Sigmoid colon (tissue), 7 donors: ENCODE data around the gene SLCO2B1. TPM values are rescaled to one million over a fixed set of nuclear protein-coding genes. Genes with fewer than 3 reads are reported as not detected.

Source experiments
- DNase-seq: peaks from one replicate; pipeline ENCODE4 v3.0.0-alpha.2; 2019
- H3K27ac ChIP-seq, 4 donors: fragments of 200-600 bp; sonication (generic); one replicate each; pipeline ENCODE4 v1.5.1; 2016 to 2019; ENCODE audit warnings: mild to moderate bottlenecking in 1 of 4
- H3K27me3 ChIP-seq, 3 donors: fragments of 200-600 bp; sonication (generic); one replicate each; pipeline ENCODE4 v1.5.1; 2019; ENCODE audit warnings: mild to moderate bottlenecking in 1 of 3
- H3K36me3 ChIP-seq, 4 donors: fragments of 200-600 bp; sonication (generic); one replicate each; pipeline ENCODE4 v1.5.1; 2016 to 2019
- H3K4me1 ChIP-seq, 4 donors: fragments of 200-600 bp; sonication (generic); one replicate each; pipeline ENCODE4 v1.5.1; 2017 to 2019
- H3K4me3 ChIP-seq, 4 donors: fragments of 200-600 bp; sonication (generic); one replicate each; pipeline ENCODE4 v1.5.1; 2017 to 2019; ENCODE audit warnings: mild to moderate bottlenecking in 2 of 4, moderate library complexity in 1 of 4
- H3K9me3 ChIP-seq, 4 donors: fragments of 200-600 bp in 3 of 4; sonication (generic) in 3 of 4; one replicate each; pipeline versions ENCODE4 v1.5.1 to v1.6.1; 2013 to 2019
- EP300 ChIP-seq, 4 donors: sonication (generic); formaldehyde crosslinking; IDR thresholded peaks; one replicate each; pipeline ENCODE4 v1.6.1; 2017; ENCODE audit warnings: antibody characterized with exemption in 4 of 4
- POLR2A ChIP-seq, 2 donors: fragments of 450-650 bp; IDR thresholded peaks; one replicate each; pipeline ENCODE4 v1.6.1; 2016; ENCODE audit warnings: antibody characterized with exemption in 2 of 2, mild to moderate bottlenecking in 2 of 2, moderate library complexity in 2 of 2
- POLR2AphosphoS5 ChIP-seq, 4 donors: sonication (generic); formaldehyde crosslinking; IDR thresholded peaks; one replicate each; pipeline ENCODE4 v1.6.1; 2017; ENCODE audit warnings: antibody characterized with exemption in 4 of 4
- WGBS, 2 donors: extraction: QIAGEN DNeasy Blood & Tissue Kit; methylation state at CpG; one replicate each; pipeline ENCODE4 v1.1.7; 2013; 5-methylcytosine and 5-hydroxymethylcytosine counted together
- intact Hi-C: fragments of 100-400 bp; cut with DNase I; formaldehyde crosslinking; loops from one replicate; pipeline ENCODE4 v1.15.1; 2023
- polyA plus RNA-seq, 3 donors: library from polyadenylated mRNA; stranded (reverse); fragments of 200-250 nt; gene quantifications; one replicate each; pipeline ENCODE4 v1.2.3, GENCODE V29; 2013
- total RNA-seq, 4 donors: library from RNA; depleted of rRNA; stranded (reverse); fragments of >200 nt; gene quantifications; one replicate each; pipeline ENCODE4 v1.1.0, GENCODE V29; 2016
- TF ChIP-seq, protein P1 (sequence below), 4 experiments: fragments of 450-650 bp in 3 of 4; fragments of 200-600 bp in 1 of 4; IDR thresholded peaks; one replicate each; pipeline ENCODE4 v1.5.1; 2016 to 2019; ENCODE audit warnings: antibody characterized with exemption in 4 of 4, mild to moderate bottlenecking in 3 of 4, moderate library complexity in 2 of 4
- donor health status: healthy with polysubstance abuse.
- donor health status: Bipolar disorder and iron deficiency.
- donor health status: healthy.

The SLCO2B1 gene
- total and polyA plus RNA-seq, 7 donors, result 7.8 to 47.0 (median 29.2) TPM

DNA sequence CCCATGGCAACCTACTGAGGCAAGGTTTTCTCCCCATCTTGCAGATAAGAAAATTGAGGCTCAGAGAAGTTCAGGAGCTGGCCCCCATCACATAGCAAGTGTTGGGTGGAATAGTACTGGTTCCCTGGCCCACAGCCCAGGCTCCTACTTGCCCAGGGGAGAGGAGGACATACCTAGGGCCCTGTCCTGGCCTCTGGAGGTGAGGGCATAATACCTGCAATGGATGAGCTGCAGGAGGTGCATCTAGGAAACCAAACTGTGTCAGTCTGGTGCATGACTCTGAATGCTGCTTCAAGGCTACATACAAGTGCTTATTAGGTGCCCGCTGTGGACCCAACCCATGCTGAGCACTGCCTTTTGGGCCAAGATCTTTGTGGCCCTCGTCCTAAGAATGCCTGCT lies 49.6 kb downstream of the SLCO2B1 start:
- H3K27me3 ChIP-seq, result no peaks in the 10 kb centered on the region
- H3K9me3 ChIP-seq, result no peaks in the 10 kb centered on the region
- no peak overlapping the region for H3K4me3 ChIP-seq
- intact Hi-C loops, result no loop called here
- H3K36me3 ChIP-seq, result no peaks in the 10 kb centered on the region
- no peak overlapping the region for H3K27ac ChIP-seq
- DNase-seq, result peak; percentile 38
- WGBS, 2 donors, result 93 to 94% methylated on average over 2 of the region's 2 CpGs
- no peak for TF ChIP-seq EP300 (IDR thresholded peaks at IDR 0.05)
- TF ChIP-seq POLR2AphosphoS5 (IDR thresholded peaks at IDR 0.05), result no peak
- TF ChIP-seq, protein P1, sequence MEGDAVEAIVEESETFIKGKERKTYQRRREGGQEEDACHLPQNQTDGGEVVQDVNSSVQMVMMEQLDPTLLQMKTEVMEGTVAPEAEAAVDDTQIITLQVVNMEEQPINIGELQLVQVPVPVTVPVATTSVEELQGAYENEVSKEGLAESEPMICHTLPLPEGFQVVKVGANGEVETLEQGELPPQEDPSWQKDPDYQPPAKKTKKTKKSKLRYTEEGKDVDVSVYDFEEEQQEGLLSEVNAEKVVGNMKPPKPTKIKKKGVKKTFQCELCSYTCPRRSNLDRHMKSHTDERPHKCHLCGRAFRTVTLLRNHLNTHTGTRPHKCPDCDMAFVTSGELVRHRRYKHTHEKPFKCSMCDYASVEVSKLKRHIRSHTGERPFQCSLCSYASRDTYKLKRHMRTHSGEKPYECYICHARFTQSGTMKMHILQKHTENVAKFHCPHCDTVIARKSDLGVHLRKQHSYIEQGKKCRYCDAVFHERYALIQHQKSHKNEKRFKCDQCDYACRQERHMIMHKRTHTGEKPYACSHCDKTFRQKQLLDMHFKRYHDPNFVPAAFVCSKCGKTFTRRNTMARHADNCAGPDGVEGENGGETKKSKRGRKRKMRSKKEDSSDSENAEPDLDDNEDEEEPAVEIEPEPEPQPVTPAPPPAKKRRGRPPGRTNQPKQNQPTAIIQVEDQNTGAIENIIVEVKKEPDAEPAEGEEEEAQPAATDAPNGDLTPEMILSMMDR (IDR thresholded peaks at IDR 0.05), result no peak
- TF ChIP-seq POLR2A (IDR thresholded peaks at IDR 0.05), result no peak
- H3K4me1 ChIP-seq, result peaks cover 0 to 2% (median under 1%) of the 10 kb centered on the region in 4 donors

DNA sequence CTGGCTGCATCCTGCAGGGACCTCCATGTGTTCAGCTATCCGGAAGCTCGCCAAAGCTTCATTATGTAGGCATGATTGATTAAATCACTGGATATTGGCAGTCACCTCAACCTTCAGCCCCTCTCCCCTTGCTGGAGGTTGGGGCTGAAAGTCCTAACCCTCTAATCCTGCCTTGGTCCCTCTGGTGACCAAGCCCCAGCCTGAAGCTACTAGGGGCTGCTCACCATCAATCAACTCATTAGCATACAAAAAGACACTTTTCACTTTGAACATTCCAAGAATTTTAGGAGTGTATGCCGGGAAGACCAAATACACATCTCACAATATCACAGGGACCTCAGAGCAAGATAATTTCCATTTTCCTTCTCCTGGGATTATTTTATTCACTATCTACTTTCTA lies 50.9 kb downstream of the SLCO2B1 start:
- no peak for TF ChIP-seq EP300 (IDR thresholded peaks at IDR 0.05)
- no peak for TF ChIP-seq POLR2A (IDR thresholded peaks at IDR 0.05)
- TF ChIP-seq POLR2AphosphoS5 (IDR thresholded peaks at IDR 0.05), result no peak
- TF ChIP-seq, protein P1 (IDR thresholded peaks at IDR 0.05), result no peak
- H3K27me3 ChIP-seq, result no peaks in the 10 kb centered on the region
- H3K4me3 ChIP-seq, result no peak overlapping the region
- peak; percentile 40 for DNase-seq
- no peaks in the 10 kb centered on the region for H3K9me3 ChIP-seq
- intact Hi-C loops, result no loop called here
- 86 to 90% methylated on average over 3 of the region's 3 CpGs for WGBS, 2 donors
- H3K27ac ChIP-seq, result no peak overlapping the region
- H3K4me1 ChIP-seq, result no peaks in the 10 kb centered on the region
- H3K36me3 ChIP-seq, result no peaks in the 10 kb centered on the region

DNA sequence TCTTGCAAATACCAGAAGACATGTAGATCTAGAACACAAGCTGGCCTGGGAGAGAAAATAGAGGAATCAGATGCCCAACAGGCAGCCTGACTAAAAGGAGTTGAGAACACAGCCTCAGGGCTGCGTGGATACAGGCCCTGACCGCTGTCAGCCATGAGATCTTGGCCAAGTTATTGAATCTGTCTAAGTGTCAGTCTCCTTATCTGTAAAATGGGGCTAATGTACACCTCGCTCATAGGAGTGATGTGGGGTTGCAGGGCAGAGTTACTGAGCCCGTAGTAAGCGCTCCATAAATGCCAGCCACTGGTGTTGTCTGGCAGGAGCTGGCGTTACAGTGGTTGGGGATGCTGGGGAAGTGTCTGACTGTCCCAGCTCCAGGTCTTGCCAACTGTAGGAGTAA lies 51.3 kb downstream of the SLCO2B1 start:
- TF ChIP-seq POLR2AphosphoS5 (IDR thresholded peaks at IDR 0.05) (no peak), POLR2A (IDR thresholded peaks at IDR 0.05) (no peak), EP300 (IDR thresholded peaks at IDR 0.05) (no peak)
- TF ChIP-seq, protein P1 (IDR thresholded peaks at IDR 0.05), result no peak
- H3K27ac ChIP-seq, result no peak overlapping the region
- no peaks in the 10 kb centered on the region for H3K36me3 ChIP-seq
- intact Hi-C loops, result no loop called here
- no peaks in the 10 kb centered on the region for H3K27me3 ChIP-seq
- no peaks in the 10 kb centered on the region for H3K4me1 ChIP-seq
- WGBS, 2 donors, result 90 to 92% methylated on average over 6 of the region's 6 CpGs
- DNase-seq, result peak; percentile 25
- no peaks in the 10 kb centered on the region for H3K9me3 ChIP-seq
- no peak overlapping the region for H3K4me3 ChIP-seq

DNA sequence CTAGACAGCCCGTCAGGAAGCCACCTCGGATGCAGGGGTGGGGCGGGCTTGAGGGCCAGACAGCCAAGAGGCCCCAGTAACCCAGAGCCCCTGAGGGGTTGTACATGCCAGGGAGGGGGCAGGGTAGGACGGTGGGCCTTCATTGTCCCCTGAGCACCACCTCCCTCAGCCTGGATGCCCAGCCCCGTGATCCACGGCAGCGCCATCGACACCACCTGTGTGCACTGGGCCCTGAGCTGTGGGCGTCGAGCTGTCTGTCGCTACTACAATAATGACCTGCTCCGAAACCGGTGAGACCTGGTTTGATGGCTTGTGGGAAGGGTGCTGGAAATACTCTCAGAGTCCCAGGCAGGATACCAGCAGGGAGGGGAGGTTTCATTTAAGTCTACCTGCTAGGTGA lies 52.2 kb downstream of the SLCO2B1 start:
- no peak overlapping the region for H3K27ac ChIP-seq
- H3K27me3 ChIP-seq, result no peaks in the 10 kb centered on the region
- H3K4me1 ChIP-seq, result no peaks in the 10 kb centered on the region
- DNase-seq, result no peak
- TF ChIP-seq, protein P1 (IDR thresholded peaks at IDR 0.05), result no peak
- TF ChIP-seq POLR2AphosphoS5 (IDR thresholded peaks at IDR 0.05), result no peak
- no peak for TF ChIP-seq POLR2A (IDR thresholded peaks at IDR 0.05)
- TF ChIP-seq EP300 (IDR thresholded peaks at IDR 0.05), result no peak
- intact Hi-C loops, result no loop called here
- H3K36me3 ChIP-seq, result no peaks in the 10 kb centered on the region
- WGBS, 2 donors, result 87 to 90% methylated on average over 13 of the region's 13 CpGs
- H3K9me3 ChIP-seq, result no peaks in the 10 kb centered on the region
- H3K4me3 ChIP-seq, result no peak overlapping the region

DNA sequence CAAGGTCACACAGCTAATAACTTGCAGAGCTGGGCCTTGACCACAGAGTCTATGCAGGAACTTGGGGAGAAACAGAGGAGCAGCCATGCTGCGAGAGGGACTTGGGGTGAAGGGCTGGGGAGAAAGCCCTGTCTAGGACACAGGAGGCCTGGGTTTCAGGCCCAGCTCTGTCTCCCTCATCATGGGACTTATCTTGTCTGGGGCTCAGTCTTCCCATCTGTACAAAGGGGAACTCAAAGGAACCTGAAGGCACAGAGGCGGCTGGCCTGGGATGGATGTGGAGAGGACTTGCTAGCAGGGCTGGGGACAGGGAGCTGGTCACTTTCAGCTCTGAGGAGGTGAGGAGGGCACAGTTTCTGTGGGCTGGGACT lies 52.7 kb downstream of the SLCO2B1 start:
- no peaks in the 10 kb centered on the region for H3K4me1 ChIP-seq
- intact Hi-C loops, result loop anchor here (2.0 kb wide), 1 partner anchor 63 kb away; no protein-coding TSS in a partner anchor
- WGBS, 2 donors, result 93 to 99% methylated on average over 2 of the region's 2 CpGs
- DNase-seq, result no peak
- no peaks in the 10 kb centered on the region for H3K27me3 ChIP-seq
- no peaks in the 10 kb centered on the region for H3K9me3 ChIP-seq
- no peaks in the 10 kb centered on the region for H3K36me3 ChIP-seq
- no peak overlapping the region for H3K27ac ChIP-seq
- TF ChIP-seq EP300 (IDR thresholded peaks at IDR 0.05) (no peak), POLR2AphosphoS5 (IDR thresholded peaks at IDR 0.05) (no peak), POLR2A (IDR thresholded peaks at IDR 0.05) (no peak)
- TF ChIP-seq, protein P1 (IDR thresholded peaks at IDR 0.05), result no peak
- no peak overlapping the region for H3K4me3 ChIP-seq
